GM18870 (cell line): ENCODE results near the gene TAAR1.
"Not testable (repeated sequence)": the region's sequence is repeated elsewhere in the genome, so short reads cannot be mapped to it uniquely, and the experiment has no call there.

Source experiments
- ATAC-seq: cut with Tn5 transposase; IDR thresholded peaks from one replicate; pipeline ENCODE4 v1.9.1; 2021; ENCODE audit warnings: moderate library complexity; ENCODE audit not compliant: unreplicated experiment

TAAR1 gene, protein sequence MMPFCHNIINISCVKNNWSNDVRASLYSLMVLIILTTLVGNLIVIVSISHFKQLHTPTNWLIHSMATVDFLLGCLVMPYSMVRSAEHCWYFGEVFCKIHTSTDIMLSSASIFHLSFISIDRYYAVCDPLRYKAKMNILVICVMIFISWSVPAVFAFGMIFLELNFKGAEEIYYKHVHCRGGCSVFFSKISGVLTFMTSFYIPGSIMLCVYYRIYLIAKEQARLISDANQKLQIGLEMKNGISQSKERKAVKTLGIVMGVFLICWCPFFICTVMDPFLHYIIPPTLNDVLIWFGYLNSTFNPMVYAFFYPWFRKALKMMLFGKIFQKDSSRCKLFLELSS

GRCh38 chr6:132659082-132659481, at the start of gene TAAR1:
TSS of gene TAAR1 (minus strand) at chr6:132659182. CDS start at chr6:132646003, 13,179 bp downstream.
- ATAC-seq, result no peak

DNA sequence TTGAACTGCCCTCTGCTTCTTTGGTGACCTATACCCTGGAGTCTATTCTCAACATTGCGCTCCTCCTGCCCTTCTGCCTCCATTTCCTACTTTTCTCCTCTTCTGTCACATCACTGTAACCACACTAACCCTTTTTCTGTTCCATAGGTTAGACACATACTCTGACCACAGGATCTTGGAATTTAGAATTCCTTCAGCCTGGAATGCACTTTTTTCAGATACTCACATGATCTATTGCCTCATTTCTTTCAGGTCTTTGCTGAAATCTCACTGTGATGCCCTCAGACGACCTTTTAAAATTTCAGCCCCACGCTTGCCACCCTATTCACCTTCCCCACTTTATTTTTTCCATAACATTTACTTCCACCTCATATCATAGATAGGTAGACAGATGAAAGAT, 49.8 kb upstream of the TAAR1 start:
- ATAC-seq, result no peak

- no peak for ATAC-seq
Measured at GRCh38 chr6:132708002-132708401, 49.0 kb upstream of the TAAR1 start.

- ATAC-seq, result not testable (repeated sequence)
Measured at GRCh38 chr6:132706756-132707155, 47.8 kb upstream of the TAAR1 start.

- no peak for ATAC-seq
Measured at GRCh38 chr6:132703936-132704335, 45.0 kb upstream of the TAAR1 start.

DNA sequence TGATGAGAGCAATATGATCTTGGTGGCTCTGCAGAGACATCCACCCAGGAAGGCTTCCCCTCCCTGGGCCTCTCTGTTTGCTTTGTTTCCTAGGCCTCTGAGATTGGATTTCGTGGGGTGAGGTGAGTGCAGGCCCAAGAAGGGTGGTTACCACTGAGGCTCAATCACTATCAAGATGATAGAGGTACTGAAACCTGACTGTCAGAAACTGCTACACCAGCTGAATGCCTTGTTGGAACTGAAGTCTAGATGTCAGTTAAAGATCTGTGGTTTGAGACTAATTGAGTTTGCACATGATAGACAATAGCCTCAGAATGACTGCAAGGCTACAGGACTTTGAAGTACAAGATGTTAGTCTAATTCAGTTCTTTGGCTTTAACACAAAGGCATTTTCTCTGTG, 39.6 kb upstream of the TAAR1 start:
- peak; percentile 94 for ATAC-seq

DNA sequence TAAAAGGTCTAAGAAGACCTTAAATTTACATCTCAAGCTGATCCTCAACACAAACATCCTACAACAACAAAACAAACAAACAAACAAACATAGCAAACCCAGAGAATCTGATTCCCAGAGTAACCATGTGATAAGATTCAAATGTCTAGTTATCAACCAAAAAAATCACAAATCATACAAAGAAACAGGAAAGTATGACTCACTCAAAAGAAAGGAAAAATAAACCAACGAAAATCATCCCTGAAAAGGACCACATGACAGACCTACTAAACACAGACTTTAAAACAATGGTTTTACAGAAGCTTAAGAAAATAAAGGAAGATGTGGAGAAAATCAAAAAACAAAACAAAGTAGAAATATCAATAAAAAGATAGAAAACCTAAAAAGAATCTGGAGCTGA, 36.8 kb upstream of the TAAR1 start:
- ATAC-seq, result no peak

DNA sequence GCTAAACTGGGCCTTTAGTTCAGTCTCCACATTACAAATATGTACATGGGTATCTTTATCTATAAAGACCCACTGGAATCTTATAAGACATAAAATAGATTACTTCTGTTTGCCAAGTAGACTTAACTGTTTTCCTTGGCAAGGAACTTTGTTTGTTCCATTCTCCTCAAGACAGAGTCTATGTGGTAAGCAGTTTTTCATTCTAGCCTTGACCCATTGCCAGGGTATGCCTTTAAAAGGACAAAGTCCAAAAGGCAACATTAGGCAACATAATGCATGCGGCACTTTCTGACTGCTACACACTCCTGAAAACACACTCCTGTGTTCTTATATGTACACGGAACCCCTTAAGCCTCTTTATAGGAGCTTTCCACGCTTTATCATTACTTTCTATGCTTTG, 34.5 kb upstream of the TAAR1 start:
- no peak for ATAC-seq

DNA sequence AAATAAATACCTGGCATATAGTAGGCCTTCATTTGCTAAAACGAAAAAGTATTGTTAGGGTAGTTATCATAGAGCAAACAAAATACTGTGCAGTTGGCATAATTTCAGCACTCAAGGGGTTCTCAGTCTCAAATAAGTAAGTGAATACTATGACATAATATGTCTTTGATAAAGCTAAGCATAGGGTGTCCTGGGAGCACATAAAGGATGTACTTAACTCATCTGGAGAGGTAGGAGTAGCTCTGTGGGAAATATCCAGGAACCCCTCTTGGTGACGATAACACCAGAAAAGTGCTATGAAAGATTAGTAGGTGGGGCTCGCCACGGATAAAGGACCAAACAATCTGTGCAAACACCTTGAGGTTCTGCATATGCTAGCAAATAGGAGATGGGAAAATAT, 31.7 kb upstream of the TAAR1 start:
- no peak for ATAC-seq

GRCh38 chr6:132687306-132687705, 28.3 kb upstream of the TAAR1 start:
- no peak for ATAC-seq

- no peak for ATAC-seq
Measured at GRCh38 chr6:132686531-132686930, 27.5 kb upstream of the TAAR1 start.

GRCh38 chr6:132685009-132685408, 26.0 kb upstream of the TAAR1 start:
- no peak for ATAC-seq

DNA sequence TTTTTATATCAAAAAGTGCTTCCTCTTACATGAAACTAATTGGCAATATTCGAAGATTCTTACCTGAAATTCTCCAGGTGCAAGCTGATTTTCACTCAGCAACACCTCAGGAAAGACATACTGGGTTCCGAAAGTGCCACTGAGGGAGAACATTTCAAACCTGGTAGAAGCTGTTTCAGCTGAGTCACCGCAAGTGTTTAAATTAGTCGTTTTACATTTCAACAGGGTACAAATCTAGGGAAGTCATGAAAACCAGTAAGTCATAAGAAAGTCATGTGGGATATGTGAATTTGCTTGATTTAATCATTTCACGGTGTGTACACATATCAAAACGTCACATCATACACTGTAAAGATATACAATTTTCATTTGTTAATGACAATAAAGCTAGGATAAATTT, 25.3 kb upstream of the TAAR1 start:
- no peak for ATAC-seq

GRCh38 chr6:132683543-132683942, 24.6 kb upstream of the TAAR1 start:
- no peak for ATAC-seq

DNA sequence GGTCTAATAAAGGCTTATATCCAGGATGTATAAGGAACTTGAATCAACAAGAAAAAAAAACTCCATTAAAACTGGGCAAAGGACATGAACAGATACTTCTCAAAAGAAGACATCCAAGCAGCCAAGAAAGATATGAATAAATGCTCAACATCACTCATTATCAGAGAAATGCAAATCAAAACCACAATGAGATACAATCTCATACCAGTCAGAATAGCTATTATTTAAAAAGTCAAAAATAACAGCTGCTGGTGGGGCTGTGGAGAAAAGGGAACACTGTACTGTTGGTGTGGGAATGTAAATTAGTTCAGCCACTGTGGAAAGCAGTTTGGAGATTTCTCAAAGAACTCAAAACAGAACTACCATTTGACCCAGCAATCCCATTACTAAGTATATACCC, 20.1 kb upstream of the TAAR1 start:
- peak; percentile 76 for ATAC-seq

GRCh38 chr6:132675749-132676148, 16.8 kb upstream of the TAAR1 start:
- no peak for ATAC-seq

GRCh38 chr6:132675002-132675401, 16.0 kb upstream of the TAAR1 start:
- ATAC-seq, result no peak

GRCh38 chr6:132673376-132674094, 14.6 kb upstream of the TAAR1 start:
- no peak for ATAC-seq

DNA sequence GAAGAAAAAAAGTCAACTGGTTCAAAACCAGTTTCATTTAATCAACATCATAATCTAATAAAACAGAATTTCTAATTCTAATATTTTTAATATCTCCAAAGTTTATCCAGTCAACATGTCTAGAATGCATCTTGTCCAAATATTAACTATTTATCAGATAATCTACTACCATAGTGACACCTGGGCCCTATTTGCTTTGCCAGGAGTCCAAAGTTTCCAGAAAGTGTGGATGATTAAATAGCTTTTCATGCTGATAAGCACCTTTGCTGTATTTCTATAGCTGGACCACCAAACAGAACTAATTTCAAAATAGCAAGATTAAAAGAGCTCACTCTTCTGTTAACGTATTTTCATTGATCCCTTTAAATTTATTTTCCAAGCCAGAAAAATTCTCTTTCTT, 12.3 kb upstream of the TAAR1 start:
- no peak for ATAC-seq

DNA sequence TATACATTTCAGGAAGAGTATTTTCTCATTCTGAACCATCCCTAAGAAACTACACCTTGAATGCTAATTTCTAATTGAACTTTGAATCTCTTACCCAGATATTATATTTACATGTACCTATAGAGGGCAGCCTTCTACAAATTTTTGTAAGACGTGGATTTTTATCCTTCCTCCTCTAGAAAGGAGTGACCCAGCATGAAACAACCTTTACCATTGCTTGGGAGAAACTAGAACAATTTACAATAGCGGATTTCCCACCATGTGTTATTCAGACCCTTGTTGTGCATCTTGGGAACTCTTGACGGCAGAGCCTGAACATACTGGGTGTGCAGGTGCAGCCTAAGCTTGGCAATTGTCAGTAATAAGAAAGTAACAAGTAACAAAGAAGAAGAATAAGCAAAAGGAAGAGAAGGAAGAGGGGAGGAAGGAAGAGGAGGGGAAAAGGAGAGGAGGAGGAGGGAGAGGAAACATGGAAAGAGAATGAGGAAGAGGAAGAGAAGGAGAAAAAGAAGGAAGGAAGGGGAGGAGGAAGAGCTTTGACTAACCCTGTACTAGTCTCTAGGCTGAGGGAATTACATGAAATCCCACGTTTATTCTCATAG, 10.8 kb upstream of the TAAR1 start:
- ATAC-seq, result peak; percentile 64

GRCh38 chr6:132666118-132666517, 7.1 kb upstream of the TAAR1 start:
- no peak for ATAC-seq
